ENCODE measurements around the gene DYDC2. TPM values are rescaled to one million over a fixed set of nuclear protein-coding genes. Genes with fewer than 3 reads are reported as not detected.

DYDC2 gene
- total and polyA plus RNA-seq, 4 donors, result 8.6 to 24.4 (median 19.5) TPM

DNA sequence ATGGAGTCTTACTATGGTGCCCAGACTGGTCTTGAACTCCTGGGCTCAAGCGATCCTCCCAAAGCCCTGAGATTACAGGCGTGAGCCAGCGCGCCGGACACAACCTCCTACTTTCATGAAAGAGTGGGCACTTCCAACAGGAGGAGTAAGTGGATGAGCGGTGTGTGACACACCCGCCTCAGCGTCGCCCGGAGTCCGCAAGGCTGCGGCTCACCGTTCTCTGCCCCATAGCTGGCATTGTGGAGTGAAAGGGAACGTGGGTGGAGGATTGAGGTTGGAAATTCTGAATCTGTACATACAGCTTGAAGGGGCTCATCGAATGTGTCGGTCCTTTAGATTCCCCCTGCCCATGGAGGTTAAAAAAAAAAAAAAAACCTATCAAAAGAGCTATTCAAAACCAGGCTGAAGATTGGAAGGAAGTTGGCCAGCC, 51.2 kb downstream of the DYDC2 start:
- H3K36me3 ChIP-seq (ENCODE audit: control insufficient read depth in 4 of 4, insufficient read depth in 4 of 4, low read length in 4 of 4), result no peaks in the 10 kb centered on the region
- H3K27me3 ChIP-seq (ENCODE audit: control insufficient read depth in 3 of 3, insufficient read depth in 3 of 3, low read length in 2 of 3), result no peaks in the 10 kb centered on the region
- WGBS, 2 donors, result 9 to 18% methylated on average over 16 of the region's 16 CpGs
- H3K9ac ChIP-seq (ENCODE audit: insufficient read depth in 1 of 2, low read length in 2 of 2), result peak overlapping the region in 1 of 2 donors; percentile 46
- H3K27ac ChIP-seq (ENCODE audit: low read depth in 1 of 2, low read length in 1 of 2), result peak overlapping the region; percentile 81 to 93
- peak; percentile 60 for ATAC-seq (ENCODE audit: insufficient read depth, low FRiP score)
- H3K4me3 ChIP-seq, result peak overlapping the region; percentile 81
- DNase-seq, result peak in 1 of 3 donors; percentile 40
- H3K9me3 ChIP-seq (ENCODE audit: control insufficient read depth in 4 of 4, insufficient read depth in 3 of 4, low read length in 3 of 4), result no peaks in the 10 kb centered on the region
- H3K4me1 ChIP-seq (ENCODE audit: control insufficient read depth in 5 of 5, insufficient read depth in 5 of 5, low read length in 5 of 5), result peaks cover 12 to 47% (median 19%) of the 10 kb centered on the region in 5 donors
- TF ChIP-seq, protein P1, sequence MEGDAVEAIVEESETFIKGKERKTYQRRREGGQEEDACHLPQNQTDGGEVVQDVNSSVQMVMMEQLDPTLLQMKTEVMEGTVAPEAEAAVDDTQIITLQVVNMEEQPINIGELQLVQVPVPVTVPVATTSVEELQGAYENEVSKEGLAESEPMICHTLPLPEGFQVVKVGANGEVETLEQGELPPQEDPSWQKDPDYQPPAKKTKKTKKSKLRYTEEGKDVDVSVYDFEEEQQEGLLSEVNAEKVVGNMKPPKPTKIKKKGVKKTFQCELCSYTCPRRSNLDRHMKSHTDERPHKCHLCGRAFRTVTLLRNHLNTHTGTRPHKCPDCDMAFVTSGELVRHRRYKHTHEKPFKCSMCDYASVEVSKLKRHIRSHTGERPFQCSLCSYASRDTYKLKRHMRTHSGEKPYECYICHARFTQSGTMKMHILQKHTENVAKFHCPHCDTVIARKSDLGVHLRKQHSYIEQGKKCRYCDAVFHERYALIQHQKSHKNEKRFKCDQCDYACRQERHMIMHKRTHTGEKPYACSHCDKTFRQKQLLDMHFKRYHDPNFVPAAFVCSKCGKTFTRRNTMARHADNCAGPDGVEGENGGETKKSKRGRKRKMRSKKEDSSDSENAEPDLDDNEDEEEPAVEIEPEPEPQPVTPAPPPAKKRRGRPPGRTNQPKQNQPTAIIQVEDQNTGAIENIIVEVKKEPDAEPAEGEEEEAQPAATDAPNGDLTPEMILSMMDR (IDR thresholded peaks at IDR 0.05; ENCODE audit: control extremely low read depth, extremely low read depth), result no peak

GRCh38 chr10:80408242-80409101, 51.9 kb downstream of the DYDC2 start, which contains the start of gene PRXL2A:
PRXL2A (plus strand) TSS chr10:80408551; CDS start chr10:80420468, 11,917 bp downstream.
- H3K27me3 ChIP-seq (ENCODE audit: control insufficient read depth in 3 of 3, insufficient read depth in 3 of 3, low read length in 2 of 3), result no peaks in the 10 kb centered on the region
- WGBS, 2 donors, result 2% methylated on average over 78 to 96 of the region's 96 CpGs
- TF ChIP-seq, protein P1 (IDR thresholded peaks at IDR 0.05; ENCODE audit: control extremely low read depth, extremely low read depth), result no peak
- H3K9me3 ChIP-seq (ENCODE audit: control insufficient read depth in 4 of 4, insufficient read depth in 3 of 4, low read length in 3 of 4), result no peaks in the 10 kb centered on the region
- H3K4me3 ChIP-seq, result peak within 1 kb of the TSS; percentile 81
- peak within 1 kb of the TSS; percentile 81 to 93 for H3K27ac ChIP-seq (ENCODE audit: low read depth in 1 of 2, low read length in 1 of 2)
- H3K9ac ChIP-seq (ENCODE audit: insufficient read depth in 1 of 2, low read length in 2 of 2), result peak within 1 kb of the TSS; percentile 9 to 46
- peaks cover 13 to 53% (median 24%) of the 10 kb centered on the region in 5 donors for H3K4me1 ChIP-seq (ENCODE audit: control insufficient read depth in 5 of 5, insufficient read depth in 5 of 5, low read length in 5 of 5)
- ATAC-seq (ENCODE audit: insufficient read depth, low FRiP score) (peak; percentile 95), DNase-seq (peak; percentile 86 to 90 (median 89))
- H3K36me3 ChIP-seq (ENCODE audit: control insufficient read depth in 4 of 4, insufficient read depth in 4 of 4, low read length in 4 of 4), result no peaks in the 10 kb centered on the region

DNA sequence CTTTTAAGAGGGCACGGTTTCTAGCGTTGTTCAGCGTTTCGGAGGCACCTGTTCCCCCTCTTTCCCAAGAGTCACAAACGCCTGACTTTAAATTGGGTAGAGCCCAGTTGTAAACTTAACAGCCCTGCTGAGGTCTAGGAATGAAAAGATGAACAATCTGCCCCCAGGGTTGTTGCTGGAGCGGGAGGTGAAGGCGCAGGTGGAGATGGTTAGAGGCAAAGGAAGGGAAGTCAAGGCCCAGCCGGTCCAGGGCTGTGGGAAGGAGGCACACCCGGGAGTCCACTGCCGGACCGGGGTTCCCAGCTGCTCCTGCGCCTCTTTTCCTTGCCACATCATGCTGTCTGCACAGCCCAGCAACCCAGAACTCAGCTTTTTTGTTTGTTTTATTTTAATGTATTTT, 52.5 kb downstream of the DYDC2 start:
- Histone ChIP-seq H3K27me3 (ENCODE audit: control insufficient read depth in 3 of 3, insufficient read depth in 3 of 3, low read length in 2 of 3) (no peaks in the 10 kb centered on the region), H3K9me3 (ENCODE audit: control insufficient read depth in 4 of 4, insufficient read depth in 3 of 4, low read length in 3 of 4) (no peaks in the 10 kb centered on the region), H3K27ac (ENCODE audit: low read depth in 1 of 2, low read length in 1 of 2) (peak overlapping the region; percentile 69 to 93), H3K36me3 (ENCODE audit: control insufficient read depth in 4 of 4, insufficient read depth in 4 of 4, low read length in 4 of 4) (no peaks in the 10 kb centered on the region), H3K9ac (ENCODE audit: insufficient read depth in 1 of 2, low read length in 2 of 2) (peak overlapping the region in 1 of 2 donors; percentile 9), H3K4me1 (ENCODE audit: control insufficient read depth in 5 of 5, insufficient read depth in 5 of 5, low read length in 5 of 5) (peaks cover 17 to 59% (median 28%) of the 10 kb centered on the region in 5 donors), H3K4me3 (peak overlapping the region; percentile 81)
- no peak for ATAC-seq (ENCODE audit: insufficient read depth, low FRiP score)
- WGBS, 2 donors, result 42 to 52% methylated on average over 12 of the region's 12 CpGs
- TF ChIP-seq, protein P1 (IDR thresholded peaks at IDR 0.05; ENCODE audit: control extremely low read depth, extremely low read depth), result no peak
- DNase-seq, result no peak
